K562 (cell line): ENCODE measurements around the gene ROM1. TPM values are rescaled to one million over a fixed set of nuclear protein-coding genes. Genes with fewer than 3 reads are reported as not detected.

ENCODE experiments used
- ATF4 ChIP-seq: fragments of 450-650 bp; formaldehyde crosslinking; IDR thresholded peaks from 2 replicates; pipeline ENCODE4 v1.4.0; 2022; ENCODE audit warnings: mild to moderate bottlenecking, moderate library complexity
- CEBPG ChIP-seq, 3 experiments: fragments of 200-800 bp in 1 of 3; sonication (Bioruptor generic) in 1 of 3; sonication (generic) in 1 of 3; formaldehyde crosslinking in 1 of 3; IDR thresholded peaks in 2 of 3; conservative IDR thresholded peaks in 1 of 3; 2 replicates each; pipeline versions ENCODE4 v1.6.1 to v1.8.0; 2016 to 2022; ENCODE audit warnings: missing compliant biosample characterization in 2 of 3, missing genetic modification characterization in 2 of 3, mild to moderate bottlenecking in 1 of 3, missing genetic modification reagents in 1 of 3
- CREB3L1 ChIP-seq: fragments of 450-650 bp; IDR thresholded peaks from 2 replicates; pipeline ENCODE4 v1.6.1; 2014; ENCODE audit warnings: low read depth, mild to moderate bottlenecking, moderate library complexity, borderline replicate concordance
- DPF2 ChIP-seq: fragments of 450-650 bp; IDR thresholded peaks from 2 replicates; pipeline ENCODE4 v1.6.1; 2016
- ELF4 ChIP-seq: fragments of 450-650 bp; formaldehyde crosslinking; IDR thresholded peaks from 2 replicates; pipeline ENCODE4 v1.4.0; 2022; ENCODE audit warnings: missing genetic modification characterization
- MTA3 ChIP-seq: fragments of 450-650 bp; formaldehyde crosslinking; IDR thresholded peaks from 2 replicates; pipeline ENCODE4 v1.6.1; 2017; ENCODE audit warnings: mild to moderate bottlenecking, borderline replicate concordance
- NFE2L1 ChIP-seq: fragments of 450-650 bp; IDR thresholded peaks from 2 replicates; pipeline ENCODE4 v1.6.1; 2016; ENCODE audit warnings: missing genetic modification characterization, low read depth, mild to moderate bottlenecking, missing compliant biosample characterization, moderate library complexity, borderline replicate concordance
- PML ChIP-seq: IDR thresholded peaks from 2 replicates; pipeline ENCODE4 v1.6.1; 2012; ENCODE audit warnings: low read length, inconsistent platforms
- RFX7 ChIP-seq: fragments of 250-450 bp; sonication (Bioruptor Pico); IDR thresholded peaks from 2 replicates; pipeline ENCODE4 v1.5.1; 2021; ENCODE audit warnings: mild to moderate bottlenecking
- SETDB1 ChIP-seq: IDR thresholded peaks from one replicate; pipeline ENCODE4 v1.6.1; 2012; ENCODE audit warnings: low read length, control low read depth, inconsistent platforms
- SMARCA4 ChIP-seq: fragments of 450-650 bp; IDR thresholded peaks from 2 replicates; pipeline ENCODE4 v1.6.1; 2016
- TCF15 ChIP-seq: fragments of 250-450 bp; sonication (Bioruptor Pico); IDR thresholded peaks from 2 replicates; pipeline ENCODE4 v1.8.0; 2022; ENCODE audit warnings: moderate library complexity, mild to moderate bottlenecking, inconsistent platforms
- TRIM24 ChIP-seq, 2 experiments: fragments of 450-650 bp; IDR thresholded peaks; 2 replicates each; pipeline ENCODE4 v1.6.1; 2016
- ZNF143 ChIP-seq: sonication (generic); formaldehyde crosslinking; IDR thresholded peaks from 2 replicates; pipeline ENCODE4 v1.9.0; 2022; ENCODE audit warnings: mild to moderate bottlenecking, missing genetic modification reagents
- ZNF311 ChIP-seq: fragments of 250-450 bp; sonication (Bioruptor Pico); IDR thresholded peaks from 2 replicates; pipeline ENCODE4 v1.4.0; 2020; ENCODE audit warnings: mild to moderate bottlenecking, moderate library complexity
- ZNF764 ChIP-seq: fragments of 250-450 bp; sonication (Bioruptor Pico); IDR thresholded peaks from 2 replicates; pipeline ENCODE4 v1.4.0; 2020; ENCODE audit warnings: low read depth, mild to moderate bottlenecking, moderate library complexity
- polyA plus RNA-seq, 8 experiments: library from polyadenylated mRNA; depleted of rRNA in 4 of 8; stranded (reverse) in 5 of 8; unstranded in 3 of 8; fragments of >200 nt; fragmentation: Nextera tagmentation in 2 of 8; fragmentation: Illumina TruSeq in 1 of 8; extraction: Ambion mirVana in 2 of 8; extraction: Trizol in 1 of 8; gene quantifications; 2 replicates each; pipeline versions ENCODE4 v1.2.1 to v1.2.3, GENCODE V29; 2011 to 2014; ENCODE audit warnings: inconsistent platforms in 1 of 8, missing spikeins in 1 of 8
- total RNA-seq, 7 experiments: library from RNA; depleted of rRNA in 6 of 7; stranded (reverse); fragments of >200 nt in 6 of 7; fragmentation: Illumina TruSeq in 2 of 7; extraction: Trizol in 2 of 7; gene quantifications; 2 replicates each; pipeline versions ENCODE4 v1.2.1 to v1.2.3, GENCODE V29; 2011 to 2021; ENCODE audit warnings: low replicate concordance in 1 of 7

Gene ROM1
- total and polyA plus RNA-seq, 9 of the 15 experiments (the other 6 are each of a cell fraction or from before 2014, with no cell fraction given), result 0.75 to 4.0 (median 2.6) TPM

GRCh38 chr11:62622476-62623089, 9.5 kb downstream of the ROM1 start (continued):
- TF ChIP-seq CREB3L1 (no peak), SETDB1 (no peak), ZNF143 (CRISPR knock-in tag) (no peak), MTA3 (no peak), DPF2 (0 out of 2 replicates have a peak, but pooled peaks have one; percentile 1), ZNF764 (CRISPR knock-in tag) (no peak), RFX7 (CRISPR knock-in tag) (no peak), CEBPG (CRISPR knock-in tag; IDR thresholded peaks at IDR 0.05) (no peak), CEBPG (tag; conservative IDR thresholded peaks at IDR 0.05 in 1 of 2, IDR thresholded peaks at IDR 0.05 in 1 of 2) (peak in 1 of 2 experiments; percentile 21; a peak in 1 of 4 replicates), ELF4 (CRISPR knock-in tag) (no peak), NFE2L1 (tag) (no peak), PML (no peak), TCF15 (CRISPR knock-in tag) (no peak), TRIM24 (IDR thresholded peaks at IDR 0.05) (no peak), ATF4 (CRISPR knock-in tag) (no peak), ZNF311 (CRISPR knock-in tag) (no peak), SMARCA4 (0 out of 2 replicates have a peak, but pooled peaks have one; percentile 4)
